ENCODE data around the gene PPP2R5C.

DNA sequence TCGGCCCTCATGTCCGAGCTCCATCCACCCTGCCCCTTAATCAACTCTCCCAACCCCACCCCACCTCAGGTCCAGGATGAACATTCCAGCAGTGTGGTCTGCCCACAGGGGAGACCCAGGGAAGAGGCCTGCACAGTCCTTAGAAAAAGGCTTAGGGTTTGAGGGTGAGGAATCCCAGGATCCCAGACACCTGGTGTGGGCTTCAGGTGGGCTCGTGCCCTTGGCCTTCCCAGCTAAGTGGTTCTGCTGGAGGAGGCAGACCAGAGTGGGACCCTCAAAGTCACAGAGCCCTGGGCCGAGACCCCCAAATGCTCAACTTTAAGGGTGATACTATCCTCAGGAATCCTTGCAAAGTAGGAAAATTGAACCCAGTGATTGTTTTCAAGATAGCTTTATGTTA, 25.4 kb upstream of the PPP2R5C start:
- TF ChIP-seq, protein P1, sequence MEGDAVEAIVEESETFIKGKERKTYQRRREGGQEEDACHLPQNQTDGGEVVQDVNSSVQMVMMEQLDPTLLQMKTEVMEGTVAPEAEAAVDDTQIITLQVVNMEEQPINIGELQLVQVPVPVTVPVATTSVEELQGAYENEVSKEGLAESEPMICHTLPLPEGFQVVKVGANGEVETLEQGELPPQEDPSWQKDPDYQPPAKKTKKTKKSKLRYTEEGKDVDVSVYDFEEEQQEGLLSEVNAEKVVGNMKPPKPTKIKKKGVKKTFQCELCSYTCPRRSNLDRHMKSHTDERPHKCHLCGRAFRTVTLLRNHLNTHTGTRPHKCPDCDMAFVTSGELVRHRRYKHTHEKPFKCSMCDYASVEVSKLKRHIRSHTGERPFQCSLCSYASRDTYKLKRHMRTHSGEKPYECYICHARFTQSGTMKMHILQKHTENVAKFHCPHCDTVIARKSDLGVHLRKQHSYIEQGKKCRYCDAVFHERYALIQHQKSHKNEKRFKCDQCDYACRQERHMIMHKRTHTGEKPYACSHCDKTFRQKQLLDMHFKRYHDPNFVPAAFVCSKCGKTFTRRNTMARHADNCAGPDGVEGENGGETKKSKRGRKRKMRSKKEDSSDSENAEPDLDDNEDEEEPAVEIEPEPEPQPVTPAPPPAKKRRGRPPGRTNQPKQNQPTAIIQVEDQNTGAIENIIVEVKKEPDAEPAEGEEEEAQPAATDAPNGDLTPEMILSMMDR (IDR thresholded peaks at IDR 0.05) = no peak
- TF ChIP-seq POLR2A (IDR thresholded peaks at IDR 0.05) = no peak

Measured in uterus (tissue), 2 donors.